HG02642 (cell line): ENCODE data around the gene ZNF468.
A peak's percentile ranks its signal among the peaks of the same experiment; 100 is the strongest.
"Not testable (repeated sequence)": the region's sequence is repeated elsewhere in the genome, so short reads cannot be mapped to it uniquely, and the experiment has no call there.

Experiments used
- ATAC-seq: cut with Tn5 transposase; IDR thresholded peaks from one replicate; pipeline ENCODE4 v1.9.1; 2021; ENCODE audit warnings: mild to moderate bottlenecking; ENCODE audit not compliant: unreplicated experiment, poor library complexity

The ZNF468 gene

DNA sequence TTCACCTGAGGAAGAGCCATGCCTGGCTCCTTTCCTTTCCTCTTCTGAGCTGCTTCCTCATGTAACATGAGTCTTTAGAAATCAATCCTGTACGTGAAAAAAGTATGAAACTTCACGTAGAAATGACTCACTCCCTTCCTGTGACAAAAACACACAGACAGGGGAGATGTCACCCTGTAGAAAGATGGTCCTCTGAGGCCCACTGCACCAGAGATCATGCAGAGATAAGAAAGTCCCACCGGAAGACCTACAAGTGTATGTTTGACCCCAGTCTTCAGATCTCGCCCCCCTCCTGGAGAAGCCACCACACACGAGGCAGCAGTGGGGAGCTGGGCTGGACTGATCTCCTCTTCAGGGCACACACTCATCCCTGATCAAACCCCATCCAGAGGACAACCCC is 23.9 kb downstream of the ZNF468 start:
- ATAC-seq = not testable (repeated sequence)

DNA sequence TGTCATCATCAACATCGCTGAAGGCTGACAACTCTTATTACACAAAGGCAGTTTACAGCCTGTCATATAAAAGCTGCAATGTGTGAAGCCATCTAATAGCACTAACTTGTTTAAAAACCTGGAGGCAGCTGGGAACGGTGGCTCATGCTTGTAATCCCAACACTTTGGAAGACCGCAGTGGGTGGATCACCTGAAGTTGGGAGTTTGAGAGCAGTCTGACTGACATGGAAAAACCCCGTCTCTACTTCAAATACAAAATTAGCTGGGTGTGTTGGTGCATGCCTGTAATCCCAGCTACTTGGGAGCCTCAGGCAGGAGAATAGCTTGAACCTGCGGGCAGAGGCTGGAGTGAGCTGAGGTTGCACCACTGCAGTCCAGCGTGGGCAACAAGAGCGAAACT is 27.6 kb downstream of the ZNF468 start:
- ATAC-seq = not testable (repeated sequence)

DNA sequence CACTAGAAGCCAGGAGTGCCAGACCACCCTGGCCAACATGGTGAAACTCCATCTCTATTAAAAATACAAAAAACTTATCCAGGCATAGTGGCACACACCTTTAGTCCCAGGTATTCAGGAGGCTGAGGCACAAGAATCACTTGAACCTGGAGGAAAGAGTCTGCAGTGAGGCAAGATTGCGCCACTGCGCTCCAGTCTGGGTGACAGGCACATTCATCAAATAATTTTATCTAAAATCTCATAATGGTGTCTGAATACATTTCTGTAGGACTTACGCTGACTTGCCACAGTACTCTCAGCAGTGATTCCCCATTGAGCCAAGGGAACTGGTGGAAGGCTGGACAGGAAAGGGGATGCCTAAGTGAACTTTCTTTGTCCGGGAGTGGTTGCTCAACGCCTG is 31.7 kb downstream of the ZNF468 start:
- ATAC-seq = no peak

DNA sequence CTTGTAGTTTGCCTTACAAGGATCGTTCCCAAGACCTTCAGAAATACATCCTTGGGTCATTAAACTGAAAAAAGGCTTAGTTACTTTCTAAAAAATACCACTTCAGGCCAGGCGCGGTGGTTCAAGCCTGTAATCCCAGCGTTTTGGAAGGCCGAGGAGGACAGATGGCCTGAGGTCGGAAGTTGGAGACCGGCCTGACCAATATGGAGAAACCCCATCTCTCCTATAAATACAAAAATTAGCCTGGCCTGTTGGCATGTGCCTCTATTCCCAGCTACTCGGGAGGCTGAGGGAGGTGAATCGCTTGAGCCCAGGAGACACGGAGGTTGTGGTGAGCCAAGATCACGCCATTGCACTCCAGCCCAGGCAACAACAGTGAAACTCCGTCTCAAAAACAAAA is 33.7 kb downstream of the ZNF468 start:
- no peak for ATAC-seq

DNA sequence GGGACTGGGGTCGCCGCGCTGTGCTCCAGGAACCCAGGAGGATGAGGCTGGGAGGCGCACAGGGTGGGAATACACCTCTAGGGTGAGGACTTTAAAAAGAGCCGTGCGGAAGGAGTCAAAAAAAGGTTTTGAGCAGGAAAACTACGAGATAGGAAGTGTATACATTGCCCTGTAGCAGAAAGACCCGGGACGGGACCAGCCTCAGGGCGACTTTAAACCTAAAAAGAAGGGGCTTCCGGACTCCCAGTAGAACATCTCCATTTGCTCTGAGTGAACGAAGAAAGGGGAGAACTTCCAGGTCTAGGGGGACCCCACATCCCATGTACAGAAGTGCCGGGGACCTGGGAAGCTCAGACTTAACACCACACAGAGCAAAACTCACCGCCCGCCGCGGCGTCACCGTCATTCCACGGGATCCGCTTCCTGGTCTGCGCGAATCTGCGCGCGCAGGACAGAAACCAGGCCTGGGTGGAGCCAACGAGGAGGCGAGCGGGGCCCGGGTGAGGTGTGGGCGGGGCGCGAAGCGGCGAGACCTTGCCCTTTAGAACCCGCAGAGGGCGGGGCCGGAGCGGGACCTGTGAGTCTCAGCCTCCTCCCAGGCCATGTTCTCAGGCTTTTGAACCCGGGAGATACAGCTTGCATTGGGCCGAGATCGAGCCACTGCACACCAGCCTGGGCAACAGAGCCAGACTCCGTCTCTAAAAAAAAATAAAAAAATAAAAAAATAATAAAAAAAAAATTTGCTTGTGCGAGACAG is 36.0 kb downstream of the ZNF468 start, which contains the start of gene ZNF28:
Gene ZNF28, minus strand, starts transcription at position 430 of the 757 bp plus-strand sequence. CDS start 3,675 bp downstream, outside the sequence.
- ATAC-seq = peak; percentile 99

DNA sequence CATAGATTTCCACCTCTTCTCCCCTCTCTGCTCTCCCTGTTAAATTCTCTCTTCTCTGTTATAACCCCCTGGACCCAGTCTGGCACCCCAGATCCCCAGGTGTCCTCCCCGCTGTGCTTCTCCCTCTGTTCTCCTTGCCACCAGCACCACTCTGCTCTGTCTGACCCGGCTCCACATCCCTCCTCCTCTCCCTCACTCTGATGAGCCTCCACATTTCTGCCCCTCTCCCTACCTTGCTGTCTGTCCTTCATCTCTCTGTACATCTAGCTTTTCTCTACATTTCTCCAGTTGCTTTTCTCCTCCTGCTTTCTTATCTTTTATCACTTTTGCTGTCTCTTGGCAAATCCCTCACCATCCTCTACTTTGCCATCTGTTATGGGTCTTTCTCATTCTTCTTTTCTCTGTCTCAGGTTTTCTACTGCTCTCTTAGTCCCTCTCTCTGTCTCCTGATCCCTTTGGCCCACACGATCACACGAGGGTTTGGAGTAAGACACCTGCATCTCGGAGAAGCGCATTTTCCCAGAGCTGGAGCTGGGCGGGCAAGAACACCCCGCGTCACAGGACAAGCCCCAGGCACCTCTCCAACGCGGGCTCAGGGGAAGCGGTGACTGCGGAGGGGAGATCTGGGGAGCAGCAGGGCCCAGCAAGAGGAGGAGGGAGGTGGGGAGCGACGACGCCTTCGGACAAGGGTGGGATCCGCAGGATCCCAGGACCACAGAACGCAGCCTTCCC is 36.8 kb downstream of the ZNF468 start:
- peak; percentile 43 for ATAC-seq

DNA sequence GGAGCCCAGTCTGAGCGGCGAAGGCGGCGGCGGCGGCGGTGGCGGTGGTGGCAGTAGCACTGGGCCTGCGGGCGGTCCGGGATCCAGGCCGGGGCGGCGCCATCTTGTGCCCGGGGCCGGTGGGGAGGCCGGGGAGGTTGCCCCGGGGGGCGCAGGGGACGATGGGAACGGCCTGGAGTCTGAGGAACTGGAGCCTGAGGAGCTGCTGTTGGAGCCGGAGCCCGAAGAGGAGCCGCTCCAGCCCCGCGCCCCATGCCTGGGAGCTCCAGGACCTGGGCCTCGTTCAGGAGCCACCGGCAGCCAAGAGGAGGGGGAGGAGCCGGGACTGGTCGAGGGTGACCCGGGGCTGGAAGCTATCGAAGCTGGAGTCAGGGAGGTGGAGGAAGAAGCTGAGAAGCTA is 47.6 kb downstream of the ZNF468 start:
- ATAC-seq = no peak

DNA sequence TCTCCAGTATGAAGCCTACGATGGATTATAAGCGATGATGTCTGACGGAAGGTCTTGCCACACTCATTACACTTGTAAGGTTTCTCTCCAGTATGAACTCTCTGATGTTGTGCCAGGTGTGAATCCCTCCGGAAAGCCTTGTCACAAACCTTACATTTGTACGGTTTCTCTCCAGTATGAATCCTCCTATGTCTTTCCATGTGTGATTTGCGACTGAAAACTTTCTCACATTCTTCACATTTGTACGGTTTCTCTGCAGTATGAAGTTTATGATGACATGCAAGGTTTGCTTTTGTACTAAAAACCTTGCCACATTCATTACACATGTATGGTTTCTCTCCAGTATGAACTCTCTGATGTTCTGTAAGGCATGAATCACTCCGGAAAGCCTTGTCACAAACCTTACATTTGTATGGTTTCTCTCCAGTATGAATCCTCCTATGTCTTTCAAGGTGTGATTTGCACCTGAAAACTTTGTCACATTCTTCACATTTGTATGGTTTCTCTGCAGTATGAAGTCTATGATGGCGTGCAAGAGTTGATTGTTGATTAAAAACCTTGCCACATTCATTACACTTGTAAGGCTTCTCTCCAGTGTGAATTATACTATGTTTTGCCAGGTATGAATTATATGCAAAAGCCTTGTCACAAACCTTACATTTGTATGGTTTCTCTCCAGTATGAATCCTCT is 57.3 kb downstream of the ZNF468 start:
- not testable (repeated sequence) for ATAC-seq

DNA sequence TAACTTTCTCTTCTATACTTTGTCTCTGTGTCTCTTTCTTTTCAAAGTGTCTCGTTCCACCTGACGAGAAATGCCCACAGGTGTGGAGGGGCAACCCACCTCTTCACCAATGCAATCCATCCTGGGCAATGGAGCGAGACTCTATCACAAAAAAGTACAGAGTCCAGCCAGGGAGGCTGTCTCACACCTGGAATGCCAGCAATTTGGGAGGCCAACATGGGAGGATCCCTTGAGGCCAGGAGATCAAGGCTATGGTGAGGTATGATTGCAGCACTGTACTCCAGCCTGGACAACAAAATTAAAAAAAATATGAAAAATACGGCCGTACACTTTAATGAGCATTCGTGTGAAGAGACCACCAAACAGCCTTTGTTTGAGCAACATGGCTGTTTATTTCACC is 68.0 kb downstream of the ZNF468 start:
- no peak for ATAC-seq
